GM23338 (cell line): ENCODE results near the gene TMEM170B. TPM values are rescaled to one million over a fixed set of nuclear protein-coding genes. Genes with fewer than 3 reads are reported as not detected.

Experiments used
- ATAC-seq: fragments of 200-7000 bp; cut with Tn5 transposase; 3 replicates; pipeline ENCODE4 v1.9.1; 2020
- DNase-seq: peaks from one replicate; pipeline ENCODE4 v3.0.0-alpha.2; 2015; ENCODE audit warnings: low spot score
- H2AFZ ChIP-seq: fragments of 200-600 bp; sonication (generic); 2 replicates; pipeline ENCODE4 v1.8.0; 2016; ENCODE audit warnings: antibody characterized with exemption, mild to moderate bottlenecking, moderate library complexity
- H3F3A ChIP-seq: fragments of 200-600 bp; sonication (generic); replicated peaks from 2 replicates; pipeline ENCODE4 v1.8.0; 2017; ENCODE audit warnings: antibody characterized with exemption, mixed run types, low read depth
- H3K27ac ChIP-seq: fragments of 200-600 bp; sonication (generic); 2 replicates; pipeline ENCODE4 v1.6.1; 2016; ENCODE audit warnings: low read depth
- H3K27me3 ChIP-seq: fragments of 200-600 bp; sonication (generic); 2 replicates; pipeline ENCODE4 v1.8.0; 2016; ENCODE audit warnings: mild to moderate bottlenecking, mixed run types, moderate library complexity; ENCODE audit not compliant: insufficient read depth
- H3K36me3 ChIP-seq: fragments of 200-600 bp; sonication (generic); 2 replicates; pipeline ENCODE4 v1.8.0; 2016; ENCODE audit warnings: mild to moderate bottlenecking; ENCODE audit not compliant: insufficient read depth
- H3K4me1 ChIP-seq: fragments of 200-600 bp; sonication (generic); 2 replicates; pipeline ENCODE4 v1.8.0; 2016; ENCODE audit warnings: mild to moderate bottlenecking, moderate library complexity; ENCODE audit not compliant: insufficient read depth
- H3K4me2 ChIP-seq: fragments of 200-600 bp; sonication (generic); 2 replicates; pipeline ENCODE4 v1.7.1; 2017; ENCODE audit warnings: mixed run types
- H3K4me3 ChIP-seq: fragments of 200-600 bp; sonication (generic); 2 replicates; pipeline ENCODE4 v1.6.1; 2016; ENCODE audit warnings: mixed run types
- H3K79me2 ChIP-seq: fragments of 200-600 bp; sonication (generic); replicated peaks from 2 replicates; pipeline ENCODE4 v1.8.0; 2017; ENCODE audit warnings: mild to moderate bottlenecking; ENCODE audit not compliant: insufficient read depth
- H3K9me2 ChIP-seq: fragments of 200-600 bp; sonication (generic); 2 replicates; pipeline ENCODE4 v1.8.0; 2017; ENCODE audit not compliant: insufficient read depth
- H4K20me1 ChIP-seq: fragments of 200-600 bp; sonication (generic); replicated peaks from 2 replicates; pipeline ENCODE4 v1.8.0; 2017; ENCODE audit warnings: mild to moderate bottlenecking; ENCODE audit not compliant: insufficient read depth
- H3K27ac Mint-ChIP-seq: 2 replicates; pipeline ENCODE4 v1.8.0; 2020; ENCODE audit warnings: inconsistent platforms, mild to moderate bottlenecking, moderate library complexity, mixed read lengths
- H3K27me3 Mint-ChIP-seq: 3 replicates; pipeline ENCODE4 v1.8.0; 2022; ENCODE audit warnings: low read depth, mild to moderate bottlenecking, moderate library complexity, mixed read lengths, inconsistent platforms; ENCODE audit not compliant: insufficient read depth, poor library complexity
- H3K36me3 Mint-ChIP-seq: 3 replicates; pipeline ENCODE4 v1.8.0; 2021; ENCODE audit warnings: low read depth, mild to moderate bottlenecking, inconsistent platforms, moderate library complexity, mixed read lengths
- H3K4me1 Mint-ChIP-seq: 3 replicates; pipeline ENCODE4 v1.8.0; 2020; ENCODE audit warnings: mild to moderate bottlenecking, inconsistent platforms, mixed read lengths
- H3K4me3 Mint-ChIP-seq: 3 replicates; pipeline ENCODE4 v1.8.0; 2021; ENCODE audit warnings: moderate library complexity, mild to moderate bottlenecking, inconsistent platforms, mixed read lengths
- H3K9me3 Mint-ChIP-seq: 3 replicates; pipeline ENCODE4 v1.8.0; 2020; ENCODE audit warnings: moderate library complexity, mild to moderate bottlenecking, inconsistent platforms, mixed read lengths
- CREB1 ChIP-seq: fragments of 250-450 bp; sonication (Bioruptor Pico); IDR thresholded peaks from 2 replicates; pipeline ENCODE4 v1.5.0; 2020; ENCODE audit warnings: low read depth, mild to moderate bottlenecking, moderate library complexity
- EZH2 ChIP-seq: fragments of 200-600 bp; sonication (generic); IDR thresholded peaks from one replicate; pipeline ENCODE4 v1.8.0; 2017; ENCODE audit warnings: antibody characterized with exemption, mild to moderate bottlenecking, low read depth; ENCODE audit not compliant: unreplicated experiment
- EZH2phosphoT487 ChIP-seq: fragments of 200-600 bp; sonication (generic); IDR thresholded peaks from one replicate; pipeline ENCODE4 v1.8.1; 2018; ENCODE audit warnings: antibody characterized with exemption; ENCODE audit not compliant: unreplicated experiment
- JUNB ChIP-seq: IDR thresholded peaks from one replicate; pipeline ENCODE4 v1.6.1; 2016; ENCODE audit warnings: antibody characterized with exemption; ENCODE audit not compliant: unreplicated experiment
- NANOG ChIP-seq: IDR thresholded peaks from 2 replicates; pipeline ENCODE4 v1.6.1; 2016; ENCODE audit warnings: antibody characterized with exemption, borderline replicate concordance
- POLR2AphosphoS5 ChIP-seq: IDR thresholded peaks from 2 replicates; pipeline ENCODE4 v1.6.1; 2016; ENCODE audit warnings: antibody characterized with exemption, low read depth
- STAT1 ChIP-seq: IDR thresholded peaks from one replicate; pipeline ENCODE4 v1.6.1; 2016; ENCODE audit warnings: antibody characterized with exemption; ENCODE audit not compliant: unreplicated experiment
- ZNF114 ChIP-seq: fragments of 250-450 bp; sonication (Bioruptor Pico); IDR thresholded peaks from 2 replicates; pipeline ENCODE4 v1.5.0; 2020; ENCODE audit warnings: mild to moderate bottlenecking, moderate library complexity
- ZNF331 ChIP-seq: fragments of 250-450 bp; sonication (Bioruptor Pico); IDR thresholded peaks from 2 replicates; pipeline ENCODE4 v1.5.0; 2020; ENCODE audit warnings: low read depth, mild to moderate bottlenecking, moderate library complexity
- polyA plus RNA-seq: library from polyadenylated mRNA; unstranded; fragments of >200 nt; fragmentation: Nextera tagmentation; extraction: Ambion mirVana; gene quantifications from 2 replicates; pipeline ENCODE4 v1.2.1, GENCODE V29; 2016
- total RNA-seq: library from RNA; depleted of rRNA; stranded (reverse); fragments of >200 nt; shearing (Covaris generic); gene quantifications from 2 replicates; pipeline ENCODE4 v1.2.3, GENCODE V29; 2014
- TF ChIP-seq, protein P1 (sequence below): IDR thresholded peaks from 2 replicates; pipeline ENCODE4 v1.6.1; 2016; ENCODE audit warnings: antibody characterized with exemption
- TF ChIP-seq, protein P2 (sequence below): IDR thresholded peaks from one replicate; pipeline ENCODE4 v1.6.1; 2018; ENCODE audit warnings: antibody characterized with exemption; ENCODE audit not compliant: unreplicated experiment
- TF ChIP-seq, protein P3 (sequence below), 2 experiments: fragments of 200-600 bp in 1 of 2; sonication (generic) in 1 of 2; conservative IDR thresholded peaks; 2 replicates each; pipeline versions ENCODE4 v1.5.1 to v1.6.1; 2016 to 2017; ENCODE audit warnings: antibody characterized with exemption in 2 of 2, low read depth in 2 of 2, mild to moderate bottlenecking in 2 of 2, moderate library complexity in 1 of 2
- TF ChIP-seq, protein P4 (sequence below): fragments of 250-450 bp; sonication (Bioruptor Pico); IDR thresholded peaks from 2 replicates; pipeline ENCODE4 v1.5.0; 2020; ENCODE audit warnings: mild to moderate bottlenecking, moderate library complexity

Gene TMEM170B
- total and polyA plus RNA-seq, 2 experiments from 2014 or later, result 2.0 to 6.9 TPM

DNA sequence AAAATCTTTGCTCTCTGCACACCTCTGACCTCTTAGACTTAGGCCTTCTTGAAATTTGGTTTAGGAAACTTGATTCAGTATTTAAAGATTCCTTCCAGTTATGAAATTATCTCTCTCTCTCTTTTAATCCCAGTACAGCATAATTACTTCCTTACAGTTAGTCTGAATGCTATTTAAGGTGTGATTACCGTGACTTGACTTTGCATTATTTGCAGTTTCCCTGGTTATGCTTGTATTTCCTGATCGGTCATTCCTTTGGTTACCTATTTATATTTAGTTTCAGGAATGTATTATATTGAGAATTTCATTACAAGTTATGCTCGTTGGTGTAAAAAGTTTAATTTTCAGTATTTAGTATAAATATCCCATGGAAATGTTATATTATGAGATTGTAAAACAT, 16.3 kb downstream of the TMEM170B start:
- Histone ChIP-seq H2AFZ (no peak overlapping the region), H3K4me1 (no peaks in the 10 kb centered on the region), H3K27me3 (no peaks in the 10 kb centered on the region), H4K20me1 (no peaks in the 10 kb centered on the region), H3F3A (no peaks in the 10 kb centered on the region), H3K36me3 (no peaks in the 10 kb centered on the region), H3K79me2 (peaks cover 4% of the 10 kb centered on the region; the same call in 1 of the 2 replicates), H3K4me3 (no peak overlapping the region), H3K27ac (no peak overlapping the region), H3K4me2 (no peak overlapping the region), H3K9me2 (no peaks in the 10 kb centered on the region)
- H3K36me3 Mint-ChIP-seq, result no peaks in the 10 kb centered on the region
- H3K4me3 Mint-ChIP-seq, result no peak overlapping the region
- ATAC-seq, result no peak
- H3K27me3 Mint-ChIP-seq, result peaks cover 2% of the 10 kb centered on the region
- TF ChIP-seq ZNF114 (CRISPR knock-in tag) (no peak), POLR2AphosphoS5 (no peak), ZNF331 (no peak), EZH2phosphoT487 (no peak), EZH2 (no peak), STAT1 (no peak), NANOG (no peak), CREB1 (CRISPR knock-in tag) (no peak), JUNB (no peak)
- TF ChIP-seq, protein P1, sequence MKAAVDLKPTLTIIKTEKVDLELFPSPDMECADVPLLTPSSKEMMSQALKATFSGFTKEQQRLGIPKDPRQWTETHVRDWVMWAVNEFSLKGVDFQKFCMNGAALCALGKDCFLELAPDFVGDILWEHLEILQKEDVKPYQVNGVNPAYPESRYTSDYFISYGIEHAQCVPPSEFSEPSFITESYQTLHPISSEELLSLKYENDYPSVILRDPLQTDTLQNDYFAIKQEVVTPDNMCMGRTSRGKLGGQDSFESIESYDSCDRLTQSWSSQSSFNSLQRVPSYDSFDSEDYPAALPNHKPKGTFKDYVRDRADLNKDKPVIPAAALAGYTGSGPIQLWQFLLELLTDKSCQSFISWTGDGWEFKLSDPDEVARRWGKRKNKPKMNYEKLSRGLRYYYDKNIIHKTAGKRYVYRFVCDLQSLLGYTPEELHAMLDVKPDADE, result no peak
- TF ChIP-seq, protein P2, sequence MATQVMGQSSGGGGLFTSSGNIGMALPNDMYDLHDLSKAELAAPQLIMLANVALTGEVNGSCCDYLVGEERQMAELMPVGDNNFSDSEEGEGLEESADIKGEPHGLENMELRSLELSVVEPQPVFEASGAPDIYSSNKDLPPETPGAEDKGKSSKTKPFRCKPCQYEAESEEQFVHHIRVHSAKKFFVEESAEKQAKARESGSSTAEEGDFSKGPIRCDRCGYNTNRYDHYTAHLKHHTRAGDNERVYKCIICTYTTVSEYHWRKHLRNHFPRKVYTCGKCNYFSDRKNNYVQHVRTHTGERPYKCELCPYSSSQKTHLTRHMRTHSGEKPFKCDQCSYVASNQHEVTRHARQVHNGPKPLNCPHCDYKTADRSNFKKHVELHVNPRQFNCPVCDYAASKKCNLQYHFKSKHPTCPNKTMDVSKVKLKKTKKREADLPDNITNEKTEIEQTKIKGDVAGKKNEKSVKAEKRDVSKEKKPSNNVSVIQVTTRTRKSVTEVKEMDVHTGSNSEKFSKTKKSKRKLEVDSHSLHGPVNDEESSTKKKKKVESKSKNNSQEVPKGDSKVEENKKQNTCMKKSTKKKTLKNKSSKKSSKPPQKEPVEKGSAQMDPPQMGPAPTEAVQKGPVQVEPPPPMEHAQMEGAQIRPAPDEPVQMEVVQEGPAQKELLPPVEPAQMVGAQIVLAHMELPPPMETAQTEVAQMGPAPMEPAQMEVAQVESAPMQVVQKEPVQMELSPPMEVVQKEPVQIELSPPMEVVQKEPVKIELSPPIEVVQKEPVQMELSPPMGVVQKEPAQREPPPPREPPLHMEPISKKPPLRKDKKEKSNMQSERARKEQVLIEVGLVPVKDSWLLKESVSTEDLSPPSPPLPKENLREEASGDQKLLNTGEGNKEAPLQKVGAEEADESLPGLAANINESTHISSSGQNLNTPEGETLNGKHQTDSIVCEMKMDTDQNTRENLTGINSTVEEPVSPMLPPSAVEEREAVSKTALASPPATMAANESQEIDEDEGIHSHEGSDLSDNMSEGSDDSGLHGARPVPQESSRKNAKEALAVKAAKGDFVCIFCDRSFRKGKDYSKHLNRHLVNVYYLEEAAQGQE, result no peak
- TF ChIP-seq, protein P3, sequence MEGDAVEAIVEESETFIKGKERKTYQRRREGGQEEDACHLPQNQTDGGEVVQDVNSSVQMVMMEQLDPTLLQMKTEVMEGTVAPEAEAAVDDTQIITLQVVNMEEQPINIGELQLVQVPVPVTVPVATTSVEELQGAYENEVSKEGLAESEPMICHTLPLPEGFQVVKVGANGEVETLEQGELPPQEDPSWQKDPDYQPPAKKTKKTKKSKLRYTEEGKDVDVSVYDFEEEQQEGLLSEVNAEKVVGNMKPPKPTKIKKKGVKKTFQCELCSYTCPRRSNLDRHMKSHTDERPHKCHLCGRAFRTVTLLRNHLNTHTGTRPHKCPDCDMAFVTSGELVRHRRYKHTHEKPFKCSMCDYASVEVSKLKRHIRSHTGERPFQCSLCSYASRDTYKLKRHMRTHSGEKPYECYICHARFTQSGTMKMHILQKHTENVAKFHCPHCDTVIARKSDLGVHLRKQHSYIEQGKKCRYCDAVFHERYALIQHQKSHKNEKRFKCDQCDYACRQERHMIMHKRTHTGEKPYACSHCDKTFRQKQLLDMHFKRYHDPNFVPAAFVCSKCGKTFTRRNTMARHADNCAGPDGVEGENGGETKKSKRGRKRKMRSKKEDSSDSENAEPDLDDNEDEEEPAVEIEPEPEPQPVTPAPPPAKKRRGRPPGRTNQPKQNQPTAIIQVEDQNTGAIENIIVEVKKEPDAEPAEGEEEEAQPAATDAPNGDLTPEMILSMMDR (conservative IDR thresholded peaks at IDR 0.05; ENCODE audit: low read depth in 2 of 2), result no peak
- TF ChIP-seq, protein P4, sequence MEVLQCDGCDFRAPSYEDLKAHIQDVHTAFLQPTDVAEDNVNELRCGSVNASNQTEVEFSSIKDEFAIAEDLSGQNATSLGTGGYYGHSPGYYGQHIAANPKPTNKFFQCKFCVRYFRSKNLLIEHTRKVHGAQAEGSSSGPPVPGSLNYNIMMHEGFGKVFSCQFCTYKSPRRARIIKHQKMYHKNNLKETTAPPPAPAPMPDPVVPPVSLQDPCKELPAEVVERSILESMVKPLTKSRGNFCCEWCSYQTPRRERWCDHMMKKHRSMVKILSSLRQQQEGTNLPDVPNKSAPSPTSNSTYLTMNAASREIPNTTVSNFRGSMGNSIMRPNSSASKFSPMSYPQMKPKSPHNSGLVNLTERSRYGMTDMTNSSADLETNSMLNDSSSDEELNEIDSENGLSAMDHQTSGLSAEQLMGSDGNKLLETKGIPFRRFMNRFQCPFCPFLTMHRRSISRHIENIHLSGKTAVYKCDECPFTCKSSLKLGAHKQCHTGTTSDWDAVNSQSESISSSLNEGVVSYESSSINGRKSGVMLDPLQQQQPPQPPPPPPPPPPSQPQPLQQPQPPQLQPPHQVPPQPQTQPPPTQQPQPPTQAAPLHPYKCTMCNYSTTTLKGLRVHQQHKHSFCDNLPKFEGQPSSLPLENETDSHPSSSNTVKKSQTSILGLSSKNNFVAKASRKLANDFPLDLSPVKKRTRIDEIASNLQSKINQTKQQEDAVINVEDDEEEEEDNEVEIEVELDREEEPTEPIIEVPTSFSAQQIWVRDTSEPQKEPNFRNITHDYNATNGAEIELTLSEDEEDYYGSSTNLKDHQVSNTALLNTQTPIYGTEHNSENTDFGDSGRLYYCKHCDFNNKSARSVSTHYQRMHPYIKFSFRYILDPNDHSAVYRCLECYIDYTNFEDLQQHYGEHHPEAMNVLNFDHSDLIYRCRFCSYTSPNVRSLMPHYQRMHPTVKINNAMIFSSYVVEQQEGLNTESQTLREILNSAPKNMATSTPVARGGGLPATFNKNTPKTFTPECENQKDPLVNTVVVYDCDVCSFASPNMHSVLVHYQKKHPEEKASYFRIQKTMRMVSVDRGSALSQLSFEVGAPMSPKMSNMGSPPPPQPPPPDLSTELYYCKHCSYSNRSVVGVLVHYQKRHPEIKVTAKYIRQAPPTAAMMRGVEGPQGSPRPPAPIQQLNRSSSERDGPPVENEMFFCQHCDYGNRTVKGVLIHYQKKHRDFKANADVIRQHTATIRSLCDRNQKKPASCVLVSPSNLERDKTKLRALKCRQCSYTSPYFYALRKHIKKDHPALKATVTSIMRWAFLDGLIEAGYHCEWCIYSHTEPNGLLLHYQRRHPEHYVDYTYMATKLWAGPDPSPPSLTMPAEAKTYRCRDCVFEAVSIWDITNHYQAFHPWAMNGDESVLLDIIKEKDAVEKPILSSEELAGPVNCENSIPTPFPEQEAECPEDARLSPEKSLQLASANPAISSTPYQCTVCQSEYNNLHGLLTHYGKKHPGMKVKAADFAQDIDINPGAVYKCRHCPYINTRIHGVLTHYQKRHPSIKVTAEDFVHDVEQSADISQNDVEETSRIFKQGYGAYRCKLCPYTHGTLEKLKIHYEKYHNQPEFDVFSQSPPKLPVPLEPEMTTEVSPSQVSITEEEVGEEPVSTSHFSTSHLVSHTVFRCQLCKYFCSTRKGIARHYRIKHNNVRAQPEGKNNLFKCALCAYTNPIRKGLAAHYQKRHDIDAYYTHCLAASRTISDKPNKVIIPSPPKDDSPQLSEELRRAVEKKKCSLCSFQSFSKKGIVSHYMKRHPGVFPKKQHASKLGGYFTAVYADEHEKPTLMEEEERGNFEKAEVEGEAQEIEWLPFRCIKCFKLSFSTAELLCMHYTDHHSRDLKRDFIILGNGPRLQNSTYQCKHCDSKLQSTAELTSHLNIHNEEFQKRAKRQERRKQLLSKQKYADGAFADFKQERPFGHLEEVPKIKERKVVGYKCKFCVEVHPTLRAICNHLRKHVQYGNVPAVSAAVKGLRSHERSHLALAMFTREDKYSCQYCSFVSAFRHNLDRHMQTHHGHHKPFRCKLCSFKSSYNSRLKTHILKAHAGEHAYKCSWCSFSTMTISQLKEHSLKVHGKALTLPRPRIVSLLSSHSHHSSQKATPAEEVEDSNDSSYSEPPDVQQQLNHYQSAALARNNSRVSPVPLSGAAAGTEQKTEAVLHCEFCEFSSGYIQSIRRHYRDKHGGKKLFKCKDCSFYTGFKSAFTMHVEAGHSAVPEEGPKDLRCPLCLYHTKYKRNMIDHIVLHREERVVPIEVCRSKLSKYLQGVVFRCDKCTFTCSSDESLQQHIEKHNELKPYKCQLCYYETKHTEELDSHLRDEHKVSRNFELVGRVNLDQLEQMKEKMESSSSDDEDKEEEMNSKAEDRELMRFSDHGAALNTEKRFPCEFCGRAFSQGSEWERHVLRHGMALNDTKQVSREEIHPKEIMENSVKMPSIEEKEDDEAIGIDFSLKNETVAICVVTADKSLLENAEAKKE (CRISPR knock-in tag), result no peak
- peaks cover 17% of the 10 kb centered on the region for H3K4me1 Mint-ChIP-seq
- no peak for DNase-seq
- H3K9me3 Mint-ChIP-seq, result no peaks in the 10 kb centered on the region
- no peak overlapping the region for H3K27ac Mint-ChIP-seq
